Activated gamma-delta T cell (primary cell): ENCODE results near the gene NELL1.
"Not testable (repeated sequence)": the region's sequence is repeated elsewhere in the genome, so short reads cannot be mapped to it uniquely, and the experiment has no call there.

ENCODE experiments used
- DNase-seq: peaks from one replicate; lab custom pipeline; 2025; lab: John Stamatoyannopoulos, UW

NELL1 gene

GRCh38 chr11:20770414-20770946 lies 101.1 kb downstream of the NELL1 start:
- DNase-seq, result no peak

GRCh38 chr11:20771026-20771425 lies 101.6 kb downstream of the NELL1 start:
- DNase-seq, result no peak

- no peak for DNase-seq
Measured at GRCh38 chr11:20771681-20772080, 102.3 kb downstream of the NELL1 start.

- DNase-seq, result no peak
Measured at GRCh38 chr11:20775331-20775730, 105.9 kb downstream of the NELL1 start.

- DNase-seq, result no peak
Measured at GRCh38 chr11:20782775-20783174, 113.4 kb downstream of the NELL1 start.

- DNase-seq, result no peak
Measured at GRCh38 chr11:20783220-20783619, 113.8 kb downstream of the NELL1 start.

- DNase-seq, result no peak
Measured at GRCh38 chr11:20790622-20791021, 121.2 kb downstream of the NELL1 start.

- no peak for DNase-seq
Measured at GRCh38 chr11:20795005-20795404, 125.6 kb downstream of the NELL1 start.

- DNase-seq, result no peak
Measured at GRCh38 chr11:20808328-20808727, 138.9 kb downstream of the NELL1 start.

GRCh38 chr11:20821046-20821445 lies 151.7 kb downstream of the NELL1 start:
- DNase-seq, result no peak

- no peak for DNase-seq
Measured at GRCh38 chr11:20821470-20821869, 152.1 kb downstream of the NELL1 start.

- no peak for DNase-seq
Measured at GRCh38 chr11:20824773-20825172, 155.4 kb downstream of the NELL1 start.

- no peak for DNase-seq
Measured at GRCh38 chr11:20835561-20835960, 166.2 kb downstream of the NELL1 start.

GRCh38 chr11:20839231-20839630 lies 169.8 kb downstream of the NELL1 start:
- no peak for DNase-seq

GRCh38 chr11:20840341-20840740 lies 171.0 kb downstream of the NELL1 start:
- DNase-seq, result no peak

GRCh38 chr11:20844216-20844615 lies 174.8 kb downstream of the NELL1 start:
- no peak for DNase-seq

- DNase-seq, result no peak
Measured at GRCh38 chr11:20844630-20845029, 175.2 kb downstream of the NELL1 start.

- DNase-seq, result no peak
Measured at GRCh38 chr11:20854215-20854955, 185.0 kb downstream of the NELL1 start.

GRCh38 chr11:20861322-20861721 lies 191.9 kb downstream of the NELL1 start:
- DNase-seq, result no peak

- DNase-seq, result not testable (repeated sequence)
Measured at GRCh38 chr11:20862263-20862662, 192.9 kb downstream of the NELL1 start.

- DNase-seq, result no peak
Measured at GRCh38 chr11:20864628-20865027, 195.2 kb downstream of the NELL1 start.

GRCh38 chr11:20865161-20865560 lies 195.8 kb downstream of the NELL1 start:
- no peak for DNase-seq

GRCh38 chr11:20869123-20869522 lies 199.7 kb downstream of the NELL1 start:
- DNase-seq, result no peak

GRCh38 chr11:20873054-20873453 lies 203.7 kb downstream of the NELL1 start:
- DNase-seq, result no peak
